SH-SY5Y (cell line): ENCODE measurements around the gene CD47.

ENCODE experiments used
- GATA2 ChIP-seq: IDR thresholded peaks from 2 replicates; pipeline ENCODE4 v1.6.1; 2011; ENCODE audit warnings: mild to moderate bottlenecking, low read depth, low read length
- GATA3 ChIP-seq: IDR thresholded peaks from 2 replicates; pipeline ENCODE4 v1.6.1; 2011; ENCODE audit warnings: low read depth, mild to moderate bottlenecking, low read length, moderate library complexity

CD47 gene

GRCh38 chr3:108090701-108091497 lies at the start of gene CD47:
CD47 (minus strand) TSS chr3:108091031; CDS start chr3:108090908, 123 bp downstream.
- TF ChIP-seq GATA3 (no peak), GATA2 (no peak)

GRCh38 chr3:108137460-108137814 lies 46.6 kb upstream of the CD47 start:
- TF ChIP-seq GATA3 (no peak), GATA2 (no peak)

GRCh38 chr3:108136561-108137459 lies 46.0 kb upstream of the CD47 start:
- TF ChIP-seq GATA3 (no peak), GATA2 (no peak)

- TF ChIP-seq GATA2 (no peak), GATA3 (no peak)
These were observed 43.7 kb upstream of the CD47 start for GRCh38 chr3:108134555-108134880.

- TF ChIP-seq GATA3 (no peak), GATA2 (no peak)
These were observed 43.2 kb upstream of the CD47 start for GRCh38 chr3:108133858-108134554.

GRCh38 chr3:108133048-108133369 lies 42.2 kb upstream of the CD47 start:
- TF ChIP-seq GATA3 (no peak), GATA2 (no peak)

GRCh38 chr3:108131475-108132134 lies 40.8 kb upstream of the CD47 start:
- TF ChIP-seq GATA2 (no peak), GATA3 (no peak)

GRCh38 chr3:108130701-108131474 lies 40.1 kb upstream of the CD47 start:
- TF ChIP-seq GATA3, result no peak
- no peak for TF ChIP-seq GATA2

GRCh38 chr3:108130236-108130635 lies 39.4 kb upstream of the CD47 start:
- no peak for TF ChIP-seq GATA3
- no peak for TF ChIP-seq GATA2

GRCh38 chr3:108127301-108127988 lies 36.6 kb upstream of the CD47 start:
- TF ChIP-seq GATA2 (no peak), GATA3 (no peak)

- TF ChIP-seq GATA3, result no peak
- TF ChIP-seq GATA2, result no peak
These were observed 35.5 kb upstream of the CD47 start for GRCh38 chr3:108126348-108126747.

- no peak for TF ChIP-seq GATA2
These were observed 34.8 kb upstream of the CD47 start for GRCh38 chr3:108125550-108126071.

- no peak for TF ChIP-seq GATA3
- TF ChIP-seq GATA2, result no peak
These were observed 34.3 kb upstream of the CD47 start for GRCh38 chr3:108125153-108125543.
